ENCODE measurements around the gene TNRC6A. TPM values are rescaled to one million over a fixed set of nuclear protein-coding genes. Genes with fewer than 3 reads are reported as not detected.
A peak's percentile ranks its signal among the peaks of the same experiment; 100 is the strongest.

TNRC6A gene
- total and polyA plus RNA-seq, 2 experiments from 2014 or later = 93.1 to 124 TPM

GRCh38 chr16:24685539-24686432 is 43.7 kb upstream of the TNRC6A start:
- no peaks in the 10 kb centered on the region for H3K9me2 ChIP-seq (ENCODE audit: insufficient read depth)
- H3K36me3 ChIP-seq (ENCODE audit: insufficient read depth) = no peaks in the 10 kb centered on the region
- peaks cover 15% of the 10 kb centered on the region for H3K4me1 ChIP-seq (ENCODE audit: insufficient read depth)
- peak overlapping the region; percentile 29 for H3K27ac ChIP-seq (ENCODE audit: low read depth)
- DNase-seq (ENCODE audit: low spot score) = peak; percentile 80
- H2AFZ ChIP-seq = peak overlapping the region; percentile 30
- 0 out of 2 replicates have a peak, but pooled peaks cover 6% of the 10 kb centered on the region for H3F3A ChIP-seq (replicated peaks; ENCODE audit: low read depth)
- TF ChIP-seq, protein P1, sequence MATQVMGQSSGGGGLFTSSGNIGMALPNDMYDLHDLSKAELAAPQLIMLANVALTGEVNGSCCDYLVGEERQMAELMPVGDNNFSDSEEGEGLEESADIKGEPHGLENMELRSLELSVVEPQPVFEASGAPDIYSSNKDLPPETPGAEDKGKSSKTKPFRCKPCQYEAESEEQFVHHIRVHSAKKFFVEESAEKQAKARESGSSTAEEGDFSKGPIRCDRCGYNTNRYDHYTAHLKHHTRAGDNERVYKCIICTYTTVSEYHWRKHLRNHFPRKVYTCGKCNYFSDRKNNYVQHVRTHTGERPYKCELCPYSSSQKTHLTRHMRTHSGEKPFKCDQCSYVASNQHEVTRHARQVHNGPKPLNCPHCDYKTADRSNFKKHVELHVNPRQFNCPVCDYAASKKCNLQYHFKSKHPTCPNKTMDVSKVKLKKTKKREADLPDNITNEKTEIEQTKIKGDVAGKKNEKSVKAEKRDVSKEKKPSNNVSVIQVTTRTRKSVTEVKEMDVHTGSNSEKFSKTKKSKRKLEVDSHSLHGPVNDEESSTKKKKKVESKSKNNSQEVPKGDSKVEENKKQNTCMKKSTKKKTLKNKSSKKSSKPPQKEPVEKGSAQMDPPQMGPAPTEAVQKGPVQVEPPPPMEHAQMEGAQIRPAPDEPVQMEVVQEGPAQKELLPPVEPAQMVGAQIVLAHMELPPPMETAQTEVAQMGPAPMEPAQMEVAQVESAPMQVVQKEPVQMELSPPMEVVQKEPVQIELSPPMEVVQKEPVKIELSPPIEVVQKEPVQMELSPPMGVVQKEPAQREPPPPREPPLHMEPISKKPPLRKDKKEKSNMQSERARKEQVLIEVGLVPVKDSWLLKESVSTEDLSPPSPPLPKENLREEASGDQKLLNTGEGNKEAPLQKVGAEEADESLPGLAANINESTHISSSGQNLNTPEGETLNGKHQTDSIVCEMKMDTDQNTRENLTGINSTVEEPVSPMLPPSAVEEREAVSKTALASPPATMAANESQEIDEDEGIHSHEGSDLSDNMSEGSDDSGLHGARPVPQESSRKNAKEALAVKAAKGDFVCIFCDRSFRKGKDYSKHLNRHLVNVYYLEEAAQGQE (IDR thresholded peaks at IDR 0.05; ENCODE audit: unreplicated experiment) = no peak
- TF ChIP-seq EZH2phosphoT487 (IDR thresholded peaks at IDR 0.05; ENCODE audit: unreplicated experiment) (no peak), CREB1 (CRISPR knock-in tag; IDR thresholded peaks at IDR 0.05; ENCODE audit: low read depth) (no peak), NANOG (IDR thresholded peaks at IDR 0.05; ENCODE audit: borderline replicate concordance) (no peak)
- H3K27me3 Mint-ChIP-seq (ENCODE audit: insufficient read depth, low read depth, poor library complexity) = no peaks in the 10 kb centered on the region
- no peaks in the 10 kb centered on the region for H3K27me3 ChIP-seq (ENCODE audit: insufficient read depth)
- no peak overlapping the region for H3K4me3 Mint-ChIP-seq
- H3K79me2 ChIP-seq (replicated peaks; ENCODE audit: insufficient read depth) = no peaks in the 10 kb centered on the region
- no peak overlapping the region for H3K4me3 ChIP-seq
- H3K9me3 Mint-ChIP-seq = no peaks in the 10 kb centered on the region
- peak overlapping the region; percentile 19 for H3K4me2 ChIP-seq
- peak; percentile 26; the same call in 2 of the 3 replicates for ATAC-seq
- H3K4me1 Mint-ChIP-seq = peaks cover 27% of the 10 kb centered on the region
- H3K27ac Mint-ChIP-seq = peak overlapping the region; percentile 36; the same call in 1 of the 2 replicates
- H4K20me1 ChIP-seq (replicated peaks; ENCODE audit: insufficient read depth) = no peaks in the 10 kb centered on the region
- H3K36me3 Mint-ChIP-seq (ENCODE audit: low read depth) = no peaks in the 10 kb centered on the region

- DNase-seq (ENCODE audit: low spot score) (peak; percentile 36), ATAC-seq (peak; percentile 43)
- Histone ChIP-seq H3K79me2 (replicated peaks; ENCODE audit: insufficient read depth) (no peaks in the 10 kb centered on the region), H3K9me2 (ENCODE audit: insufficient read depth) (no peaks in the 10 kb centered on the region), H3K27ac (ENCODE audit: low read depth) (peak overlapping the region; percentile 29), H3K4me1 (ENCODE audit: insufficient read depth) (peaks cover 15% of the 10 kb centered on the region), H3F3A (replicated peaks; ENCODE audit: low read depth) (0 out of 2 replicates have a peak, but pooled peaks cover 6% of the 10 kb centered on the region), H2AFZ (peak overlapping the region; percentile 30), H3K4me2 (peak overlapping the region; percentile 19; the same call in 1 of the 2 replicates), H3K36me3 (ENCODE audit: insufficient read depth) (no peaks in the 10 kb centered on the region), H4K20me1 (replicated peaks; ENCODE audit: insufficient read depth) (no peaks in the 10 kb centered on the region), H3K27me3 (ENCODE audit: insufficient read depth) (no peaks in the 10 kb centered on the region), H3K4me3 (no peak overlapping the region)
- no peaks in the 10 kb centered on the region for H3K27me3 Mint-ChIP-seq (ENCODE audit: insufficient read depth, low read depth, poor library complexity)
- H3K36me3 Mint-ChIP-seq (ENCODE audit: low read depth) = no peaks in the 10 kb centered on the region
- no peaks in the 10 kb centered on the region for H3K9me3 Mint-ChIP-seq
- H3K27ac Mint-ChIP-seq = no peak overlapping the region
- peaks cover 27% of the 10 kb centered on the region for H3K4me1 Mint-ChIP-seq
- H3K4me3 Mint-ChIP-seq = no peak overlapping the region
- TF ChIP-seq, protein P1 (IDR thresholded peaks at IDR 0.05; ENCODE audit: unreplicated experiment) = no peak
- TF ChIP-seq, protein P2, sequence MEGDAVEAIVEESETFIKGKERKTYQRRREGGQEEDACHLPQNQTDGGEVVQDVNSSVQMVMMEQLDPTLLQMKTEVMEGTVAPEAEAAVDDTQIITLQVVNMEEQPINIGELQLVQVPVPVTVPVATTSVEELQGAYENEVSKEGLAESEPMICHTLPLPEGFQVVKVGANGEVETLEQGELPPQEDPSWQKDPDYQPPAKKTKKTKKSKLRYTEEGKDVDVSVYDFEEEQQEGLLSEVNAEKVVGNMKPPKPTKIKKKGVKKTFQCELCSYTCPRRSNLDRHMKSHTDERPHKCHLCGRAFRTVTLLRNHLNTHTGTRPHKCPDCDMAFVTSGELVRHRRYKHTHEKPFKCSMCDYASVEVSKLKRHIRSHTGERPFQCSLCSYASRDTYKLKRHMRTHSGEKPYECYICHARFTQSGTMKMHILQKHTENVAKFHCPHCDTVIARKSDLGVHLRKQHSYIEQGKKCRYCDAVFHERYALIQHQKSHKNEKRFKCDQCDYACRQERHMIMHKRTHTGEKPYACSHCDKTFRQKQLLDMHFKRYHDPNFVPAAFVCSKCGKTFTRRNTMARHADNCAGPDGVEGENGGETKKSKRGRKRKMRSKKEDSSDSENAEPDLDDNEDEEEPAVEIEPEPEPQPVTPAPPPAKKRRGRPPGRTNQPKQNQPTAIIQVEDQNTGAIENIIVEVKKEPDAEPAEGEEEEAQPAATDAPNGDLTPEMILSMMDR (conservative IDR thresholded peaks at IDR 0.05; ENCODE audit: low read depth in 2 of 2) = no peak
- no peak for TF ChIP-seq ZNF114 (CRISPR knock-in tag; IDR thresholded peaks at IDR 0.05)
- no peak for TF ChIP-seq CREB1 (CRISPR knock-in tag; IDR thresholded peaks at IDR 0.05; ENCODE audit: low read depth)
- TF ChIP-seq POLR2AphosphoS5 (IDR thresholded peaks at IDR 0.05; ENCODE audit: low read depth) = no peak
- TF ChIP-seq STAT1 (IDR thresholded peaks at IDR 0.05; ENCODE audit: unreplicated experiment) = no peak
Observed at GRCh38 chr16:24686678-24687077, 42.8 kb upstream of the TNRC6A start.
